GM23338 (cell line): Measurements from ENCODE around the gene PADI6. TPM values are rescaled to one million over a fixed set of nuclear protein-coding genes. Genes with fewer than 3 reads are reported as not detected.

Source experiments
- ATAC-seq: fragments of 200-7000 bp; cut with Tn5 transposase; 3 replicates; pipeline ENCODE4 v1.9.1; 2020
- DNase-seq: peaks from one replicate; pipeline ENCODE4 v3.0.0-alpha.2; 2015; ENCODE audit warnings: low spot score
- H2AFZ ChIP-seq: fragments of 200-600 bp; sonication (generic); 2 replicates; pipeline ENCODE4 v1.8.0; 2016; ENCODE audit warnings: antibody characterized with exemption, mild to moderate bottlenecking, moderate library complexity
- H3F3A ChIP-seq: fragments of 200-600 bp; sonication (generic); replicated peaks from 2 replicates; pipeline ENCODE4 v1.8.0; 2017; ENCODE audit warnings: antibody characterized with exemption, mixed run types, low read depth
- H3K27ac ChIP-seq: fragments of 200-600 bp; sonication (generic); 2 replicates; pipeline ENCODE4 v1.6.1; 2016; ENCODE audit warnings: low read depth
- H3K27me3 ChIP-seq: fragments of 200-600 bp; sonication (generic); 2 replicates; pipeline ENCODE4 v1.8.0; 2016; ENCODE audit warnings: mild to moderate bottlenecking, mixed run types, moderate library complexity; ENCODE audit not compliant: insufficient read depth
- H3K36me3 ChIP-seq: fragments of 200-600 bp; sonication (generic); 2 replicates; pipeline ENCODE4 v1.8.0; 2016; ENCODE audit warnings: mild to moderate bottlenecking; ENCODE audit not compliant: insufficient read depth
- H3K4me1 ChIP-seq: fragments of 200-600 bp; sonication (generic); 2 replicates; pipeline ENCODE4 v1.8.0; 2016; ENCODE audit warnings: mild to moderate bottlenecking, moderate library complexity; ENCODE audit not compliant: insufficient read depth
- H3K4me2 ChIP-seq: fragments of 200-600 bp; sonication (generic); 2 replicates; pipeline ENCODE4 v1.7.1; 2017; ENCODE audit warnings: mixed run types
- H3K4me3 ChIP-seq: fragments of 200-600 bp; sonication (generic); 2 replicates; pipeline ENCODE4 v1.6.1; 2016; ENCODE audit warnings: mixed run types
- H3K79me2 ChIP-seq: fragments of 200-600 bp; sonication (generic); replicated peaks from 2 replicates; pipeline ENCODE4 v1.8.0; 2017; ENCODE audit warnings: mild to moderate bottlenecking; ENCODE audit not compliant: insufficient read depth
- H3K9me2 ChIP-seq: fragments of 200-600 bp; sonication (generic); 2 replicates; pipeline ENCODE4 v1.8.0; 2017; ENCODE audit not compliant: insufficient read depth
- H4K20me1 ChIP-seq: fragments of 200-600 bp; sonication (generic); replicated peaks from 2 replicates; pipeline ENCODE4 v1.8.0; 2017; ENCODE audit warnings: mild to moderate bottlenecking; ENCODE audit not compliant: insufficient read depth
- H3K27ac Mint-ChIP-seq: 2 replicates; pipeline ENCODE4 v1.8.0; 2020; ENCODE audit warnings: inconsistent platforms, mild to moderate bottlenecking, moderate library complexity, mixed read lengths
- H3K27me3 Mint-ChIP-seq: 3 replicates; pipeline ENCODE4 v1.8.0; 2022; ENCODE audit warnings: low read depth, mild to moderate bottlenecking, moderate library complexity, mixed read lengths, inconsistent platforms; ENCODE audit not compliant: insufficient read depth, poor library complexity
- H3K36me3 Mint-ChIP-seq: 3 replicates; pipeline ENCODE4 v1.8.0; 2021; ENCODE audit warnings: low read depth, mild to moderate bottlenecking, inconsistent platforms, moderate library complexity, mixed read lengths
- H3K4me1 Mint-ChIP-seq: 3 replicates; pipeline ENCODE4 v1.8.0; 2020; ENCODE audit warnings: mild to moderate bottlenecking, inconsistent platforms, mixed read lengths
- H3K4me3 Mint-ChIP-seq: 3 replicates; pipeline ENCODE4 v1.8.0; 2021; ENCODE audit warnings: moderate library complexity, mild to moderate bottlenecking, inconsistent platforms, mixed read lengths
- H3K9me3 Mint-ChIP-seq: 3 replicates; pipeline ENCODE4 v1.8.0; 2020; ENCODE audit warnings: moderate library complexity, mild to moderate bottlenecking, inconsistent platforms, mixed read lengths
- EZH2 ChIP-seq: fragments of 200-600 bp; sonication (generic); IDR thresholded peaks from one replicate; pipeline ENCODE4 v1.8.0; 2017; ENCODE audit warnings: antibody characterized with exemption, mild to moderate bottlenecking, low read depth; ENCODE audit not compliant: unreplicated experiment
- EZH2phosphoT487 ChIP-seq: fragments of 200-600 bp; sonication (generic); IDR thresholded peaks from one replicate; pipeline ENCODE4 v1.8.1; 2018; ENCODE audit warnings: antibody characterized with exemption; ENCODE audit not compliant: unreplicated experiment
- JUNB ChIP-seq: IDR thresholded peaks from one replicate; pipeline ENCODE4 v1.6.1; 2016; ENCODE audit warnings: antibody characterized with exemption; ENCODE audit not compliant: unreplicated experiment
- NANOG ChIP-seq: IDR thresholded peaks from 2 replicates; pipeline ENCODE4 v1.6.1; 2016; ENCODE audit warnings: antibody characterized with exemption, borderline replicate concordance
- POLR2AphosphoS5 ChIP-seq: IDR thresholded peaks from 2 replicates; pipeline ENCODE4 v1.6.1; 2016; ENCODE audit warnings: antibody characterized with exemption, low read depth
- STAT1 ChIP-seq: IDR thresholded peaks from one replicate; pipeline ENCODE4 v1.6.1; 2016; ENCODE audit warnings: antibody characterized with exemption; ENCODE audit not compliant: unreplicated experiment
- ZNF114 ChIP-seq: fragments of 250-450 bp; sonication (Bioruptor Pico); IDR thresholded peaks from 2 replicates; pipeline ENCODE4 v1.5.0; 2020; ENCODE audit warnings: mild to moderate bottlenecking, moderate library complexity
- ZNF331 ChIP-seq: fragments of 250-450 bp; sonication (Bioruptor Pico); IDR thresholded peaks from 2 replicates; pipeline ENCODE4 v1.5.0; 2020; ENCODE audit warnings: low read depth, mild to moderate bottlenecking, moderate library complexity
- polyA plus RNA-seq: library from polyadenylated mRNA; unstranded; fragments of >200 nt; fragmentation: Nextera tagmentation; extraction: Ambion mirVana; gene quantifications from 2 replicates; pipeline ENCODE4 v1.2.1, GENCODE V29; 2016
- total RNA-seq: library from RNA; depleted of rRNA; stranded (reverse); fragments of >200 nt; shearing (Covaris generic); gene quantifications from 2 replicates; pipeline ENCODE4 v1.2.3, GENCODE V29; 2014
- TF ChIP-seq, protein P1 (sequence below), 2 experiments: fragments of 200-600 bp in 1 of 2; sonication (generic) in 1 of 2; conservative IDR thresholded peaks; 2 replicates each; pipeline versions ENCODE4 v1.5.1 to v1.6.1; 2016 to 2017; ENCODE audit warnings: antibody characterized with exemption in 2 of 2, low read depth in 2 of 2, mild to moderate bottlenecking in 2 of 2, moderate library complexity in 1 of 2
- TF ChIP-seq, protein P2 (sequence below): IDR thresholded peaks from one replicate; pipeline ENCODE4 v1.6.1; 2018; ENCODE audit warnings: antibody characterized with exemption; ENCODE audit not compliant: unreplicated experiment

Gene PADI6
- total and polyA plus RNA-seq, 2 experiments from 2014 or later: not detected

DNA sequence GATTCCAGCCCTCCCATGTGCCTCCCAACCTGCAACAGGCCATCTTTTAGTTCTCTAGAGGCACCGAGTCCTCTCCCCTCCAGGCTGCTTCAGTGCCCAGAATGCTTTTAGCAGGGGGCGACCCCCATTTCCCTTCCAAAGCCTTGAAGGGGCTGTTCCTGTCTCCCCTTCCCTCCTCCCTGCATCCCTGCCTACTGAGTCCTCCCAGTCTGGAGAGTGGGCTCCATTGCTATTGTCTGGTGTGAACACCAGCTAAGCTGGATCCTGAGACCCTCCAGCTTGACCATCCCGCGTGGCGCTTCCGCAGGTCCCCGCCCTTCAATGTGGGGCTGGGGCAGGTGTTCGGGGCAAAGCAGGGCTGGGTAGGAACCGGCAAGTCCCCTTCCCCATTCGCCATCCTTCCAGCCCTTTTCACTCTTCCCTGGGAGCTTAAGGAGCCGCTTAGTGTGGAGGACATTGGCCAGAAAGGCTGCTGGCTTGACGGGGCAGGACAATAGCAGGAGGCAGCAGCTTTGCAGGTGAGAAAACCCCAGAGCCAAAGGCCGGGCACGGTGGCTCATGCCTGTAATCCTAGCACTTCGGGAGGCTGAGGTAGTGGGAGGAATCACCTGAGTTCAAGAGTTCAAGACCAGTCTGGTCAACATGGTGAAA lies 32.2 kb downstream of the PADI6 start:
- Histone ChIP-seq H3K4me1 (peaks cover 3% of the 10 kb centered on the region; the same call in 1 of the 2 replicates), H2AFZ (no peak overlapping the region), H3K27ac (peak overlapping the region; percentile 80), H3K36me3 (peaks cover 16% of the 10 kb centered on the region), H3K79me2 (no peaks in the 10 kb centered on the region), H3K9me2 (no peaks in the 10 kb centered on the region), H3K27me3 (no peaks in the 10 kb centered on the region), H3F3A (peaks cover 56% of the 10 kb centered on the region), H4K20me1 (no peaks in the 10 kb centered on the region; the same call in 1 of the 2 replicates), H3K4me2 (0 out of 2 replicates have a peak overlapping the region, but pooled peaks have one; percentile 48), H3K4me3 (no peak overlapping the region)
- TF ChIP-seq, protein P1, sequence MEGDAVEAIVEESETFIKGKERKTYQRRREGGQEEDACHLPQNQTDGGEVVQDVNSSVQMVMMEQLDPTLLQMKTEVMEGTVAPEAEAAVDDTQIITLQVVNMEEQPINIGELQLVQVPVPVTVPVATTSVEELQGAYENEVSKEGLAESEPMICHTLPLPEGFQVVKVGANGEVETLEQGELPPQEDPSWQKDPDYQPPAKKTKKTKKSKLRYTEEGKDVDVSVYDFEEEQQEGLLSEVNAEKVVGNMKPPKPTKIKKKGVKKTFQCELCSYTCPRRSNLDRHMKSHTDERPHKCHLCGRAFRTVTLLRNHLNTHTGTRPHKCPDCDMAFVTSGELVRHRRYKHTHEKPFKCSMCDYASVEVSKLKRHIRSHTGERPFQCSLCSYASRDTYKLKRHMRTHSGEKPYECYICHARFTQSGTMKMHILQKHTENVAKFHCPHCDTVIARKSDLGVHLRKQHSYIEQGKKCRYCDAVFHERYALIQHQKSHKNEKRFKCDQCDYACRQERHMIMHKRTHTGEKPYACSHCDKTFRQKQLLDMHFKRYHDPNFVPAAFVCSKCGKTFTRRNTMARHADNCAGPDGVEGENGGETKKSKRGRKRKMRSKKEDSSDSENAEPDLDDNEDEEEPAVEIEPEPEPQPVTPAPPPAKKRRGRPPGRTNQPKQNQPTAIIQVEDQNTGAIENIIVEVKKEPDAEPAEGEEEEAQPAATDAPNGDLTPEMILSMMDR (conservative IDR thresholded peaks at IDR 0.05; ENCODE audit: low read depth in 2 of 2): no peak
- TF ChIP-seq EZH2phosphoT487 (no peak), POLR2AphosphoS5 (no peak), JUNB (no peak), STAT1 (no peak), ZNF331 (CRISPR knock-in tag) (no peak)
- H3K36me3 Mint-ChIP-seq: peaks cover 41% of the 10 kb centered on the region
- H3K9me3 Mint-ChIP-seq: peaks cover 3% of the 10 kb centered on the region; the same call in 2 of the 3 replicates
- peaks cover 42% of the 10 kb centered on the region for H3K27me3 Mint-ChIP-seq
- ATAC-seq: peak; percentile 10
- no peak overlapping the region for H3K4me3 Mint-ChIP-seq
- H3K4me1 Mint-ChIP-seq: peaks cover 57% of the 10 kb centered on the region
- H3K27ac Mint-ChIP-seq: no peak overlapping the region
- DNase-seq: no peak

DNA sequence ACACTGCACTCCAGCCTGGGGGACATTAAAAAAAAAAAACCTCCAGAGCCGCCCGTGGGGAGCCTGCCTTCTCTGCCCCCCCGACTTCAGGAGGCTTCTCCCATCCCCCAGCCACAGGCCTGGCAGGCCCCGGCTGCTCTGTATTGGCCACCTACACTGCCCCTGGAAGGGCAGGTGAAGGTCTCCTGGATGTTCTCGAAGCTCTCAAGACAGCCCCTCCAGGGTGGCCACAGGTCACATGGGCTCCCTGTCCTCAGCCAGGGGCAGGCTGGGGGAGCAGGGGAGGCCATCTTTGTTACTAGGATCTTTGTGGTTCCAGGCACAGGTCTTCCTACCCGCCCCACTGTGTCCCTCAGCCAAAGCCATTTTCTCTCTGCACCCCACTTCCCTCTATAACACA lies 32.8 kb downstream of the PADI6 start:
- Histone ChIP-seq H3F3A (peaks cover 62% of the 10 kb centered on the region), H3K79me2 (no peaks in the 10 kb centered on the region), H3K9me2 (no peaks in the 10 kb centered on the region), H3K36me3 (peaks cover 22% of the 10 kb centered on the region), H2AFZ (no peak overlapping the region), H3K27ac (peak overlapping the region; percentile 80), H3K4me2 (no peak overlapping the region), H4K20me1 (peaks cover 4% of the 10 kb centered on the region), H3K4me1 (peaks cover 3% of the 10 kb centered on the region; the same call in 1 of the 2 replicates), H3K27me3 (no peaks in the 10 kb centered on the region), H3K4me3 (no peak overlapping the region)
- ATAC-seq (peak; percentile 14), DNase-seq (no peak)
- peak overlapping the region; percentile 75 for H3K27ac Mint-ChIP-seq
- peaks cover 3% of the 10 kb centered on the region; the same call in 2 of the 3 replicates for H3K9me3 Mint-ChIP-seq
- TF ChIP-seq, protein P2, sequence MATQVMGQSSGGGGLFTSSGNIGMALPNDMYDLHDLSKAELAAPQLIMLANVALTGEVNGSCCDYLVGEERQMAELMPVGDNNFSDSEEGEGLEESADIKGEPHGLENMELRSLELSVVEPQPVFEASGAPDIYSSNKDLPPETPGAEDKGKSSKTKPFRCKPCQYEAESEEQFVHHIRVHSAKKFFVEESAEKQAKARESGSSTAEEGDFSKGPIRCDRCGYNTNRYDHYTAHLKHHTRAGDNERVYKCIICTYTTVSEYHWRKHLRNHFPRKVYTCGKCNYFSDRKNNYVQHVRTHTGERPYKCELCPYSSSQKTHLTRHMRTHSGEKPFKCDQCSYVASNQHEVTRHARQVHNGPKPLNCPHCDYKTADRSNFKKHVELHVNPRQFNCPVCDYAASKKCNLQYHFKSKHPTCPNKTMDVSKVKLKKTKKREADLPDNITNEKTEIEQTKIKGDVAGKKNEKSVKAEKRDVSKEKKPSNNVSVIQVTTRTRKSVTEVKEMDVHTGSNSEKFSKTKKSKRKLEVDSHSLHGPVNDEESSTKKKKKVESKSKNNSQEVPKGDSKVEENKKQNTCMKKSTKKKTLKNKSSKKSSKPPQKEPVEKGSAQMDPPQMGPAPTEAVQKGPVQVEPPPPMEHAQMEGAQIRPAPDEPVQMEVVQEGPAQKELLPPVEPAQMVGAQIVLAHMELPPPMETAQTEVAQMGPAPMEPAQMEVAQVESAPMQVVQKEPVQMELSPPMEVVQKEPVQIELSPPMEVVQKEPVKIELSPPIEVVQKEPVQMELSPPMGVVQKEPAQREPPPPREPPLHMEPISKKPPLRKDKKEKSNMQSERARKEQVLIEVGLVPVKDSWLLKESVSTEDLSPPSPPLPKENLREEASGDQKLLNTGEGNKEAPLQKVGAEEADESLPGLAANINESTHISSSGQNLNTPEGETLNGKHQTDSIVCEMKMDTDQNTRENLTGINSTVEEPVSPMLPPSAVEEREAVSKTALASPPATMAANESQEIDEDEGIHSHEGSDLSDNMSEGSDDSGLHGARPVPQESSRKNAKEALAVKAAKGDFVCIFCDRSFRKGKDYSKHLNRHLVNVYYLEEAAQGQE: no peak
- TF ChIP-seq ZNF331 (CRISPR knock-in tag) (no peak), EZH2phosphoT487 (no peak), ZNF114 (CRISPR knock-in tag) (no peak), EZH2 (no peak), NANOG (no peak)
- TF ChIP-seq, protein P1 (conservative IDR thresholded peaks at IDR 0.05; ENCODE audit: low read depth in 2 of 2): no peak
- H3K4me1 Mint-ChIP-seq: peaks cover 63% of the 10 kb centered on the region
- H3K27me3 Mint-ChIP-seq: peaks cover 48% of the 10 kb centered on the region
- H3K4me3 Mint-ChIP-seq: no peak overlapping the region
- H3K36me3 Mint-ChIP-seq: peaks cover 47% of the 10 kb centered on the region
